K562 (cell line): ENCODE results near the gene NCOA6. TPM values are rescaled to one million over a fixed set of nuclear protein-coding genes. Genes with fewer than 3 reads are reported as not detected.

Source experiments
- ATAC-seq: fragments of 200-7000 bp; cut with Tn5 transposase; 3 replicates; pipeline ENCODE4 v1.9.1; 2020; ENCODE audit warnings: moderate library complexity
- BruUV-seq: library from RNA; stranded (reverse); fragments of 400-500 nt; replicated peaks from 2 replicates; lab custom pipeline; 2021; lab: Mats Ljungman, UMichigan
- CTCF ChIA-PET: fragments of 300-600 bp; formaldehyde crosslinking; extraction: SDS; loops from one replicate; lab custom pipeline; 2021; ENCODE audit warnings: low intra/inter-chr PET ratio; lab: Yijun Ruan, JAX
- POLR2A ChIA-PET: fragments of 300-600, 350-650 bp; sonication (Branson Sonifier 250); formaldehyde crosslinking; extraction: SDS; loops from one replicate; lab custom pipeline; 2021; ENCODE audit warnings: antibody characterized with exemption, inconsistent platforms; lab: Yijun Ruan, JAX
- DNase-seq, 4 experiments: peaks; one replicate each; pipeline versions ENCODE4 v3.0.0 to v3.0.0-alpha.2; 2011 to 2018; ENCODE audit warnings: low spot score in 3 of 4, mixed read lengths in 3 of 4; ENCODE audit errors: extremely low read depth in 1 of 4
- FAIRE-seq: peaks from 2 replicates; lab custom pipeline; 2011; peaks lifted over from hg19 to GRCh38; lab: Jason Lieb, UNC
- H2AFZ ChIP-seq: 2 replicates; pipeline ENCODE4 v1.6.0; 2011; ENCODE audit warnings: low read depth, low read length, control low read depth, inconsistent platforms
- H3K27ac ChIP-seq: fragments of 200-600 bp; 3 replicates; pipeline ENCODE4 v1.8.0; 2011; ENCODE audit warnings: low read depth, mild to moderate bottlenecking, control low read depth, inconsistent platforms, low read length, moderate library complexity, mixed read lengths; ENCODE audit errors: extremely low read depth
- H3K27me3 ChIP-seq, 2 experiments: fragments of 300-600 bp in 1 of 2; 2 replicates in 1 of 2; 3 replicates in 1 of 2; pipeline versions ENCODE4 v1.6.0 to v1.8.0; 2011; ENCODE audit warnings: inconsistent platforms in 2 of 2, low read length in 2 of 2, mild to moderate bottlenecking in 1 of 2, mixed read lengths in 1 of 2, moderate library complexity in 1 of 2; ENCODE audit not compliant: control insufficient read depth in 2 of 2, insufficient read depth in 2 of 2
- H3K36me3 ChIP-seq: fragments of 300-600 bp; 3 replicates; pipeline ENCODE4 v1.8.0; 2011; ENCODE audit warnings: mild to moderate bottlenecking, low read length, inconsistent platforms; ENCODE audit not compliant: control insufficient read depth, insufficient read depth
- H3K4me1 ChIP-seq, 2 experiments: fragments of 200-600 bp in 1 of 2; replicated peaks in 1 of 2; 2 replicates in 1 of 2; 3 replicates in 1 of 2; pipeline versions ENCODE4 v1.5.1 to v1.8.0; 2011; ENCODE audit warnings: inconsistent platforms in 2 of 2, low read length in 2 of 2, mild to moderate bottlenecking in 1 of 2, mixed read lengths in 1 of 2, moderate library complexity in 1 of 2; ENCODE audit not compliant: control insufficient read depth in 2 of 2, insufficient read depth in 2 of 2
- H3K4me2 ChIP-seq: 2 replicates; pipeline ENCODE4 v1.6.1; 2011; ENCODE audit warnings: low read length, control low read depth, inconsistent platforms, mixed read lengths; ENCODE audit not compliant: insufficient read depth
- H3K4me3 ChIP-seq: fragments of 200-600 bp; sonication (generic), shearing (Covaris generic); 2 replicates; pipeline ENCODE4 v1.5.1; 2016; ENCODE audit warnings: control low read depth, inconsistent platforms
- H3K79me2 ChIP-seq: fragments of 200-600 bp; 3 replicates; pipeline ENCODE4 v1.8.0; 2011; ENCODE audit warnings: low read length, inconsistent platforms; ENCODE audit not compliant: control insufficient read depth, insufficient read depth
- H3K9ac ChIP-seq, 2 experiments: 2 replicates each; pipeline versions ENCODE4 v1.6.0 to v1.6.1; 2011; ENCODE audit warnings: low read depth in 2 of 2, low read length in 2 of 2, control low read depth in 1 of 2, inconsistent platforms in 1 of 2, mild to moderate bottlenecking in 1 of 2, mixed read lengths in 1 of 2; ENCODE audit not compliant: insufficient read depth in 1 of 2
- H3K9me1 ChIP-seq: one replicate; pipeline ENCODE4 v1.6.0; 2011; ENCODE audit warnings: inconsistent platforms, mild to moderate bottlenecking, low read length, moderate library complexity; ENCODE audit not compliant: control insufficient read depth, insufficient read depth
- H3K9me3 ChIP-seq: replicated peaks from 2 replicates; pipeline ENCODE4 v1.5.1; 2011; ENCODE audit warnings: low read depth, low read length, inconsistent platforms; ENCODE audit not compliant: control insufficient read depth, insufficient read depth
- H4K20me1 ChIP-seq: replicated peaks from 2 replicates; pipeline ENCODE4 v1.6.1; 2011; ENCODE audit warnings: low read length, inconsistent platforms, mixed read lengths; ENCODE audit not compliant: control insufficient read depth, insufficient read depth
- CHD1 ChIP-seq: fragments of 200-600 bp; sonication (generic); IDR thresholded peaks from one replicate; pipeline ENCODE4 v1.6.1; 2012; ENCODE audit warnings: mild to moderate bottlenecking, moderate library complexity, low read length, inconsistent platforms
- CHD4 ChIP-seq: fragments of 200-600 bp; sonication (generic); IDR thresholded peaks from 3 replicates; pipeline ENCODE4 v1.6.1; 2012; ENCODE audit warnings: low read depth, mild to moderate bottlenecking, mixed read lengths, low read length, inconsistent platforms; ENCODE audit not compliant: insufficient read depth, insufficient replicate concordance, poor library complexity, severe bottlenecking
- NFIC ChIP-seq: fragments of 450-650 bp; IDR thresholded peaks from 2 replicates; pipeline ENCODE4 v1.6.1; 2017; ENCODE audit warnings: mild to moderate bottlenecking, inconsistent platforms
- NR2C1 ChIP-seq, 2 experiments: fragments of 450-650 bp; IDR thresholded peaks; 2 replicates each; pipeline ENCODE4 v1.6.1; 2017; ENCODE audit warnings: mild to moderate bottlenecking in 2 of 2, antibody characterized with exemption in 1 of 2, inconsistent platforms in 1 of 2, missing compliant biosample characterization in 1 of 2, missing genetic modification characterization in 1 of 2
- POLR2H ChIP-seq: IDR thresholded peaks from 2 replicates; pipeline ENCODE4 v1.6.1; 2016; ENCODE audit warnings: missing genetic modification characterization, low read depth, mild to moderate bottlenecking, control low read depth, missing compliant biosample characterization, moderate library complexity
- RBM39 ChIP-seq: fragments of 200-400 bp; formaldehyde crosslinking; optimal IDR thresholded peaks from 2 replicates; pipeline ENCODE3; 2018; ENCODE audit warnings: low read depth, low read length
- STAT5A ChIP-seq: IDR thresholded peaks from 2 replicates; pipeline ENCODE4 v1.6.1; 2012; ENCODE audit warnings: low read length, inconsistent platforms, borderline replicate concordance
- WGBS: fragments of 100-300 bp; shearing (Covaris generic); methylation state at CpG from one replicate; pipeline ENCODE4 v1.1.6; 2016; ENCODE audit warnings: low coverage, mixed read lengths; ENCODE audit not compliant: insufficient coverage; ENCODE audit errors: missing lambda C conversion rate; 5-methylcytosine and 5-hydroxymethylcytosine counted together
- in situ Hi-C: fragments of 300-500 bp; cut with MboI; formaldehyde crosslinking; loops from 4 replicates; pipeline ENCODE4 v1.15.0; 2018; ENCODE audit warnings: inconsistent platforms, mixed read lengths
- intact Hi-C: fragments of 100-400 bp; cut with micrococcal nuclease; formaldehyde crosslinking; loops from 2 replicates; pipeline ENCODE4 v1.14.2; 2022
- polyA plus RNA-seq, 8 experiments: library from polyadenylated mRNA; depleted of rRNA in 4 of 8; stranded (reverse) in 5 of 8; unstranded in 3 of 8; fragments of >200 nt; fragmentation: Nextera tagmentation in 2 of 8; fragmentation: Illumina TruSeq in 1 of 8; extraction: Ambion mirVana in 2 of 8; extraction: Trizol in 1 of 8; gene quantifications; 2 replicates each; pipeline versions ENCODE4 v1.2.1 to v1.2.3, GENCODE V29; 2011 to 2014; ENCODE audit warnings: inconsistent platforms in 1 of 8, missing spikeins in 1 of 8
- total RNA-seq, 7 experiments: library from RNA; depleted of rRNA in 6 of 7; stranded (reverse); fragments of >200 nt in 6 of 7; fragmentation: Illumina TruSeq in 2 of 7; extraction: Trizol in 2 of 7; gene quantifications; 2 replicates each; pipeline versions ENCODE4 v1.2.1 to v1.2.3, GENCODE V29; 2011 to 2021; ENCODE audit warnings: low replicate concordance in 1 of 7
- TF ChIP-seq, protein P1 (sequence below): fragments of 200-800 bp; sonication (Bioruptor generic); IDR thresholded peaks from 2 replicates; pipeline ENCODE4 v1.6.1; 2017; ENCODE audit warnings: missing genetic modification characterization, missing compliant biosample characterization
- TF ChIP-seq, protein P2 (sequence below): fragments of 450-650 bp; formaldehyde crosslinking; IDR thresholded peaks from 2 replicates; pipeline ENCODE4 v1.4.0; 2020; ENCODE audit warnings: mild to moderate bottlenecking, moderate library complexity

Gene NCOA6
- total and polyA plus RNA-seq, 9 of the 15 experiments (the other 6 are each of a cell fraction or from before 2014, with no cell fraction given) = 6.1 to 25.0 (median 9.5) TPM

DNA sequence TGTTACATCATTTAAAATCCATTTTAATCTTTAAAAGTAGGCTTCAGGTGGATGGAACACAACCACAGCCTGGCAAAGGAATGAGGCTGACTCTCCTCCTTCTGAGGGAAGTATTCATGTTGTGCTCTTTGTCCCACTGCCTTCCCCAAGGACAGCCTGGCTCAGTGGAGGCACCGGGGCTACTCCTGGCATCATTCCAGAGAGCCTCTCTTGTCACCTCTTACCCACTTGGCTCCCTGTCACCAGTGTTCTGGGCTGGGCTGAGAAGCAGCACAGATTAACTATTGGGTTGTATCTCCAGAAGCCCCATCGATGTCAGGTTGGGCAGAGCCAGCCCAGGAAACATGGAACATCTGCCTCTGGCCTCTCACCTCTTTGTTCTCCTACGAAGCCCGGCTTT is 132.0 kb downstream of the NCOA6 start:
- Histone ChIP-seq H3K4me3 (no peak overlapping the region), H3K27me3 (no peaks in the 10 kb centered on the region), H3K36me3 (no peaks in the 10 kb centered on the region), H3K9ac (no peak overlapping the region), H3K9me1 (no peaks in the 10 kb centered on the region), H3K4me1 (peaks cover 0 to 8% of the 10 kb centered on the region in 2 experiments; a peak in 3 of 5 replicates), H3K4me2 (no peak overlapping the region), H3K9me3 (no peaks in the 10 kb centered on the region), H2AFZ (no peak overlapping the region), H3K27ac (no peak overlapping the region), H4K20me1 (no peaks in the 10 kb centered on the region), H3K79me2 (no peaks in the 10 kb centered on the region)
- ChIA-PET POLR2A (interaction anchor here (1.5 kb wide), 1 partner anchor 11 kb away, joined by 4 read pairs; no protein-coding TSS in a partner anchor), CTCF (no interaction called here)
- ATAC-seq = no peak
- no TSS peak for BruUV-seq
- in situ Hi-C loops = no loop called here
- no peak for TF ChIP-seq STAT5A
- TF ChIP-seq NFIC = peak; percentile 67
- intact Hi-C loops = no loop called here
- FAIRE-seq = no peak
- no peak for DNase-seq
- WGBS = 0% methylated on average over 4 of the region's 4 CpGs

GRCh38 chr20:34691838-34692237 is 133.6 kb downstream of the NCOA6 start:
- Histone ChIP-seq H2AFZ (no peak overlapping the region), H3K27me3 (no peaks in the 10 kb centered on the region), H3K4me2 (no peak overlapping the region), H3K36me3 (no peaks in the 10 kb centered on the region), H3K27ac (no peak overlapping the region), H3K4me1 (peaks cover 0 to 8% of the 10 kb centered on the region in 2 experiments; a peak in 3 of 5 replicates), H3K79me2 (no peaks in the 10 kb centered on the region), H3K9ac (no peak overlapping the region), H3K4me3 (no peak overlapping the region), H3K9me1 (no peaks in the 10 kb centered on the region), H3K9me3 (no peaks in the 10 kb centered on the region), H4K20me1 (no peaks in the 10 kb centered on the region)
- BruUV-seq = no TSS peak
- 29% methylated on average over 3 of the region's 3 CpGs for whole genome bisulfite sequencing
- FAIRE-seq (no peak), ATAC-seq (no peak), DNase-seq (no peak)
- TF ChIP-seq CHD1 (no peak), NR2C1 (IDR thresholded peaks at IDR 0.05) (no peak), NR2C1 (tag; IDR thresholded peaks at IDR 0.05) (no peak), RBM39 (no peak), POLR2H (tag) (no peak), CHD4 (no peak)
- TF ChIP-seq, protein P1, sequence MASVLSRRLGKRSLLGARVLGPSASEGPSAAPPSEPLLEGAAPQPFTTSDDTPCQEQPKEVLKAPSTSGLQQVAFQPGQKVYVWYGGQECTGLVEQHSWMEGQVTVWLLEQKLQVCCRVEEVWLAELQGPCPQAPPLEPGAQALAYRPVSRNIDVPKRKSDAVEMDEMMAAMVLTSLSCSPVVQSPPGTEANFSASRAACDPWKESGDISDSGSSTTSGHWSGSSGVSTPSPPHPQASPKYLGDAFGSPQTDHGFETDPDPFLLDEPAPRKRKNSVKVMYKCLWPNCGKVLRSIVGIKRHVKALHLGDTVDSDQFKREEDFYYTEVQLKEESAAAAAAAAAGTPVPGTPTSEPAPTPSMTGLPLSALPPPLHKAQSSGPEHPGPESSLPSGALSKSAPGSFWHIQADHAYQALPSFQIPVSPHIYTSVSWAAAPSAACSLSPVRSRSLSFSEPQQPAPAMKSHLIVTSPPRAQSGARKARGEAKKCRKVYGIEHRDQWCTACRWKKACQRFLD (CRISPR knock-in tag) = no peak
- TF ChIP-seq, protein P2, sequence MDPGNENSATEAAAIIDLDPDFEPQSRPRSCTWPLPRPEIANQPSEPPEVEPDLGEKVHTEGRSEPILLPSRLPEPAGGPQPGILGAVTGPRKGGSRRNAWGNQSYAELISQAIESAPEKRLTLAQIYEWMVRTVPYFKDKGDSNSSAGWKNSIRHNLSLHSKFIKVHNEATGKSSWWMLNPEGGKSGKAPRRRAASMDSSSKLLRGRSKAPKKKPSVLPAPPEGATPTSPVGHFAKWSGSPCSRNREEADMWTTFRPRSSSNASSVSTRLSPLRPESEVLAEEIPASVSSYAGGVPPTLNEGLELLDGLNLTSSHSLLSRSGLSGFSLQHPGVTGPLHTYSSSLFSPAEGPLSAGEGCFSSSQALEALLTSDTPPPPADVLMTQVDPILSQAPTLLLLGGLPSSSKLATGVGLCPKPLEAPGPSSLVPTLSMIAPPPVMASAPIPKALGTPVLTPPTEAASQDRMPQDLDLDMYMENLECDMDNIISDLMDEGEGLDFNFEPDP (CRISPR knock-in tag) = no peak
- in situ Hi-C loops = no loop called here
- POLR2A ChIA-PET = interaction anchor here (0.6 kb wide), 2 partner anchors 12 to 1512 kb away, joined by 3 read pairs; no protein-coding TSS in a partner anchor
- CTCF ChIA-PET = no interaction called here
- intact Hi-C loops = no loop called here
